Caco-2 (cell line): Measurements from ENCODE around the gene MSH3. TPM values are rescaled to one million over a fixed set of nuclear protein-coding genes. Genes with fewer than 3 reads are reported as not detected.

Experiments
- BruUV-seq: library from RNA; stranded (reverse); fragments of 400-500 nt; replicated peaks from 2 replicates; lab custom pipeline; 2021; lab: Mats Ljungman, UMichigan
- CTCF ChIA-PET: fragments of 300-600 bp; sonication (Branson Sonifier 250); formaldehyde crosslinking; loops from one replicate; lab custom pipeline; 2022; ENCODE audit warnings: antibody characterized with exemption; lab: Charles Lee
- POLR2A ChIA-PET: fragments of 300-600 bp; sonication (Branson Sonifier 250); formaldehyde crosslinking; loops from one replicate; lab custom pipeline; 2022; ENCODE audit warnings: antibody characterized with exemption; lab: Charles Lee
- DNase-seq, 2 experiments: peaks; one replicate each; pipeline versions ENCODE4 v3.0.0 to v3.0.0-alpha.2; 2020 to 2022
- H3K27me3 ChIP-seq: replicated peaks from 2 replicates; pipeline ENCODE4 v1.6.0; 2011; ENCODE audit warnings: low read length; ENCODE audit not compliant: control insufficient read depth, insufficient read depth
- H3K36me3 ChIP-seq: 2 replicates; pipeline ENCODE4 v1.5.1; 2011; ENCODE audit warnings: low read length; ENCODE audit not compliant: control insufficient read depth, insufficient read depth
- H3K4me1 ChIP-seq: fragments of 250-450 bp; sonication (Bioruptor Pico); 2 replicates; pipeline ENCODE4 v1.5.1; 2020; ENCODE audit warnings: mild to moderate bottlenecking
- H3K4me3 ChIP-seq: 2 replicates; pipeline ENCODE4 v1.5.1; 2011; ENCODE audit warnings: low read depth, mild to moderate bottlenecking, control low read depth, low read length
- H3K9me3 ChIP-seq: fragments of 250-450 bp; sonication (Bioruptor Pico); 2 replicates; pipeline ENCODE4 v1.5.1; 2020; ENCODE audit warnings: mild to moderate bottlenecking, moderate library complexity
- H3K27ac Mint-ChIP-seq: one replicate; pipeline ENCODE4 v1.8.0; 2022; ENCODE audit warnings: mixed read lengths; ENCODE audit not compliant: unreplicated experiment
- H3K27me3 Mint-ChIP-seq: one replicate; pipeline ENCODE4 v1.8.0; 2022; ENCODE audit warnings: mixed read lengths; ENCODE audit not compliant: insufficient read depth, unreplicated experiment
- H3K36me3 Mint-ChIP-seq: one replicate; pipeline ENCODE4 v1.8.0; 2022; ENCODE audit warnings: mild to moderate bottlenecking, mixed read lengths; ENCODE audit not compliant: insufficient read depth, unreplicated experiment
- H3K4me1 Mint-ChIP-seq: one replicate; pipeline ENCODE4 v1.8.0; 2022; ENCODE audit warnings: low read depth, mixed read lengths; ENCODE audit not compliant: unreplicated experiment
- H3K4me3 Mint-ChIP-seq: one replicate; pipeline ENCODE4 v1.8.0; 2022; ENCODE audit warnings: mild to moderate bottlenecking, moderate library complexity, mixed read lengths; ENCODE audit not compliant: unreplicated experiment
- H3K9me3 Mint-ChIP-seq: one replicate; pipeline ENCODE4 v1.8.0; 2022; ENCODE audit warnings: mixed read lengths; ENCODE audit not compliant: unreplicated experiment
- CTCF ChIP-seq, 2 experiments: fragments of 200-600 bp in 1 of 2; IDR thresholded peaks; 1 replicate in 1 of 2; 2 replicates in 1 of 2; pipeline versions ENCODE4 v1.5.1 to v1.8.0; 2011 to 2022; ENCODE audit warnings: antibody characterized with exemption in 1 of 2, control low read depth in 1 of 2, inconsistent platforms in 1 of 2, low read depth in 1 of 2, low read length in 1 of 2, mild to moderate bottlenecking in 1 of 2, moderate library complexity in 1 of 2; ENCODE audit not compliant: insufficient read depth in 1 of 2, severe bottlenecking in 1 of 2, unreplicated experiment in 1 of 2
- intact Hi-C: fragments of 100-400 bp; cut with micrococcal nuclease; formaldehyde crosslinking; loops from one replicate; pipeline ENCODE4 v1.10.0; 2022; ENCODE audit not compliant: unreplicated experiment
- total RNA-seq: library from RNA; stranded (reverse); gene quantifications from 2 replicates; pipeline ENCODE4 v1.2.3, GENCODE V29; 2022

The MSH3 gene
- total RNA-seq, 1 experiment from 2014 or later: 17.1 TPM

- no peak overlapping the region for H3K4me3 ChIP-seq
- H3K27ac Mint-ChIP-seq: no peak overlapping the region
- ChIA-PET POLR2A (no interaction called here), CTCF (no interaction called here)
- no peaks in the 10 kb centered on the region; the same call in 1 of the 2 replicates for H3K4me1 ChIP-seq
- peaks cover 5% of the 10 kb centered on the region for H3K36me3 Mint-ChIP-seq
- intact Hi-C loops: loop anchor here (10.0 kb wide), 1 partner anchor 177 kb away; no protein-coding TSS in a partner anchor
- no TSS peak for BruUV-seq
- no peaks in the 10 kb centered on the region for H3K27me3 ChIP-seq
- no peaks in the 10 kb centered on the region for H3K9me3 Mint-ChIP-seq
- no peak overlapping the region for H3K4me3 Mint-ChIP-seq
- TF ChIP-seq CTCF (IDR thresholded peaks at IDR 0.05; ENCODE audit: insufficient read depth in 1 of 2, low read depth in 1 of 2, low read length in 1 of 2, severe bottlenecking in 1 of 2, unreplicated experiment in 1 of 2): no peak
- no peaks in the 10 kb centered on the region for H3K27me3 Mint-ChIP-seq
- H3K4me1 Mint-ChIP-seq: peaks cover 10% of the 10 kb centered on the region
- peaks cover 1% of the 10 kb centered on the region; the same call in 1 of the 2 replicates for H3K36me3 ChIP-seq
- no peaks in the 10 kb centered on the region for H3K9me3 ChIP-seq
- DNase-seq: no peak
These were observed 107.5 kb downstream of the MSH3 start for GRCh38 chr5:80761966-80762365.

GRCh38 chr5:80762573-80762972 lies 108.1 kb downstream of the MSH3 start:
- Histone ChIP-seq H3K36me3 (peaks cover 1% of the 10 kb centered on the region; the same call in 1 of the 2 replicates), H3K4me3 (no peak overlapping the region), H3K4me1 (no peaks in the 10 kb centered on the region; the same call in 1 of the 2 replicates), H3K9me3 (no peaks in the 10 kb centered on the region; the same call in 1 of the 2 replicates), H3K27me3 (no peaks in the 10 kb centered on the region)
- Mint-ChIP-seq H3K27me3 (no peaks in the 10 kb centered on the region), H3K9me3 (no peaks in the 10 kb centered on the region), H3K4me3 (no peak overlapping the region), H3K27ac (no peak overlapping the region), H3K4me1 (peaks cover 10% of the 10 kb centered on the region), H3K36me3 (peaks cover 5% of the 10 kb centered on the region)
- no peak for DNase-seq
- no TSS peak for BruUV-seq
- ChIA-PET CTCF (no interaction called here), POLR2A (no interaction called here)
- no peak for TF ChIP-seq CTCF (IDR thresholded peaks at IDR 0.05; ENCODE audit: insufficient read depth in 1 of 2, low read depth in 1 of 2, low read length in 1 of 2, severe bottlenecking in 1 of 2, unreplicated experiment in 1 of 2)
- intact Hi-C loops: loop anchor here (10.0 kb wide), 1 partner anchor 178 kb away; no protein-coding TSS in a partner anchor

GRCh38 chr5:80763211-80763610 lies 108.8 kb downstream of the MSH3 start:
- CTCF ChIA-PET: no interaction called here

More at GRCh38 chr5:80763211-80763610, 108.8 kb downstream of the MSH3 start:
- H3K4me3 ChIP-seq: no peak overlapping the region
- DNase-seq: no peak
- POLR2A ChIA-PET: no interaction called here
- Mint-ChIP-seq H3K36me3 (peaks cover 5% of the 10 kb centered on the region), H3K4me1 (peaks cover 10% of the 10 kb centered on the region), H3K27ac (no peak overlapping the region), H3K4me3 (no peak overlapping the region), H3K27me3 (no peaks in the 10 kb centered on the region), H3K9me3 (no peaks in the 10 kb centered on the region)
- no TSS peak for BruUV-seq
- H3K27me3 ChIP-seq: no peaks in the 10 kb centered on the region
- no peak for TF ChIP-seq CTCF (IDR thresholded peaks at IDR 0.05; ENCODE audit: insufficient read depth in 1 of 2, low read depth in 1 of 2, low read length in 1 of 2, severe bottlenecking in 1 of 2, unreplicated experiment in 1 of 2)
- intact Hi-C loops: loop anchor here (10.0 kb wide), 1 partner anchor 178 kb away; no protein-coding TSS in a partner anchor
- H3K36me3 ChIP-seq: peaks cover 1% of the 10 kb centered on the region; the same call in 1 of the 2 replicates
- H3K9me3 ChIP-seq: no peaks in the 10 kb centered on the region; the same call in 1 of the 2 replicates
- no peaks in the 10 kb centered on the region; the same call in 1 of the 2 replicates for H3K4me1 ChIP-seq
